Adrenal gland (tissue), 12 donors: ENCODE data around the gene FSTL5. TPM values are rescaled to one million over a fixed set of nuclear protein-coding genes. Genes with fewer than 3 reads are reported as not detected.

ENCODE experiments used
- DNase-seq, 7 donors: peaks; one replicate each; pipeline ENCODE4 v3.0.0-alpha.2; 2019 to 2020
- H3K27ac ChIP-seq, 5 donors: fragments of 200-600 bp; sonication (generic) in 4 of 5; 1 replicate in 3 of 5; 2 replicates in 2 of 5; pipeline versions ENCODE4 v1.5.1 to v1.8.0; 2016 to 2020; ENCODE audit warnings: mild to moderate bottlenecking in 1 of 5
- H3K27me3 ChIP-seq: fragments of 200-600 bp; 2 replicates; pipeline ENCODE4 v1.8.0; 2021
- H3K36me3 ChIP-seq, 2 donors: fragments of 200-600 bp; replicated peaks in 1 of 2; 1 replicate in 1 of 2; 2 replicates in 1 of 2; pipeline versions ENCODE4 v1.5.1 to v1.8.0; 2018 to 2022
- H3K4me1 ChIP-seq, 2 donors: fragments of 200-600 bp; replicated peaks in 1 of 2; 1 replicate in 1 of 2; 2 replicates in 1 of 2; pipeline versions ENCODE4 v1.5.1 to v1.8.0; 2018 to 2021
- H3K4me3 ChIP-seq, 4 donors: fragments of 200-600 bp; sonication (generic) in 3 of 4; one replicate each; pipeline ENCODE4 v1.5.1; 2016 to 2018
- H3K9me3 ChIP-seq, 3 donors: fragments of 200-600 bp; sonication (generic) in 1 of 3; replicated peaks in 1 of 3; 1 replicate in 2 of 3; 2 replicates in 1 of 3; pipeline versions ENCODE4 v1.5.1 to v1.8.0; 2016 to 2021
- CTCF ChIP-seq, 6 experiments: fragments of 450-650 bp in 4 of 6; fragments of 200-600 bp in 2 of 6; sonication (generic) in 1 of 6; IDR thresholded peaks; 1 replicate in 5 of 6; 2 replicates in 1 of 6; pipeline versions ENCODE4 v1.5.1 to v1.8.0; 2016 to 2021; ENCODE audit warnings: antibody characterized with exemption in 6 of 6, mild to moderate bottlenecking in 2 of 6, moderate library complexity in 1 of 6
- POLR2A ChIP-seq, 2 donors: fragments of 450-650 bp; IDR thresholded peaks; one replicate each; pipeline ENCODE4 v1.6.1; 2017; ENCODE audit warnings: antibody characterized with exemption in 2 of 2, mild to moderate bottlenecking in 2 of 2, moderate library complexity in 1 of 2
- WGBS, 4 donors: extraction: QIAGEN DNeasy Blood & Tissue Kit in 2 of 4; methylation state at CpG; one replicate each; pipeline versions ENCODE4 v1.1.5 to v1.1.7; 2013 to 2017; 5-methylcytosine and 5-hydroxymethylcytosine counted together
- intact Hi-C, 2 donors: fragments of 100-400 bp; cut with DNase I; formaldehyde crosslinking; loops; one replicate each; pipeline versions ENCODE4 v1.14.1 to v1.15.0; 2022 to 2023
- polyA plus RNA-seq, 3 donors: library from polyadenylated mRNA; stranded (reverse); fragments of 200-250 nt in 2 of 3; fragments of 350-450 nt in 1 of 3; fragmentation: Illumina TruSeq in 1 of 3; extraction: RNeasy Lipid Tissue Mini Kit (QIAGEN cat#74804) in 1 of 3; gene quantifications; one replicate each; pipeline ENCODE4 v1.2.3, GENCODE V29; 2013 to 2014
- total RNA-seq, 9 donors: library from RNA; depleted of rRNA in 4 of 9; stranded (reverse); fragments of >200 nt in 4 of 9; fragments of 120-200 nt in 1 of 9; fragmentation: NEBNext Ultra II Directional in 1 of 9; extraction: Animal tissue kit (Norgen Biotek cat#: 25700) in 1 of 9; gene quantifications; one replicate each; pipeline versions ENCODE4 v1.1.0 to v1.2.4, GENCODE V29; 2013 to 2023
- donor health status: healthy with polysubstance abuse.
- donor health status: Bipolar disorder and iron deficiency.
- donor health status: DM: yes; HTN: yes; CAD: no.
- donor health status: DM: no; HTN: no; CAD: no.
- donor health status: DM: no; HTN: no; CAD: no.
- donor health status: DM: yes; HTN: yes; CAD: no.

The FSTL5 gene
- total and polyA plus RNA-seq, 12 donors, result 0.10 to 7.7 (median 0.64) TPM; not detected in 3

GRCh38 chr4:161577579-161578301, 586.1 kb downstream of the FSTL5 start:
- no peak for DNase-seq
- Histone ChIP-seq H3K4me1 (no peaks in the 10 kb centered on the region), H3K9me3 (peaks cover 0 to 12% (median 0%) of the 10 kb centered on the region in 3 donors), H3K27me3 (no peaks in the 10 kb centered on the region), H3K36me3 (no peaks in the 10 kb centered on the region), H3K4me3 (peak overlapping the region in 1 of 4 donors; percentile 21), H3K27ac (peak overlapping the region in 3 of 5 donors; percentile 51 to 55 (median 52))
- TF ChIP-seq POLR2A (IDR thresholded peaks at IDR 0.05) (peak in 1 of 2 donors; percentile 25), CTCF (IDR thresholded peaks at IDR 0.05) (no peak)
- WGBS, 4 donors, result 25 to 41% (median 32%) methylated on average over 6 of the region's 6 CpGs
- intact Hi-C loops, result no loop called here

DNA sequence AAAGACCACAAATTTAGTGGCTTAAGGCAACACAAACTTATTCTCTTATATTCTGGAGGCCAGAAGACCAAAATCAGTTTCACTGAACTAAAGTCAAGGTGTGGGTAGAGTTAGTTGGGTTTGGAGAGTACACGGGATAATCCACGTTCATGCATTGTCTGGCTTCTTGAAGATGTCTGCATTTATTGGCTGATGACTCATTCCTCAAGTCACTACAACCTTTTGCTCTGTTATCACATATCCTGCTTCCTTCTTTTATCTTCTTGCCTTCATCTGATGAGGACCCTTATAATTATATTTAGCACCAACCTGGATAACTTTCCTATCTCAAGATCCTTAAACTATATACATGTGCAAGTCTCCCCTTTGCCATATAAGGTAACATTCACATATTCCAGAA, 590.0 kb downstream of the FSTL5 start:
- no peak for TF ChIP-seq POLR2A (IDR thresholded peaks at IDR 0.05)
- no peak for TF ChIP-seq CTCF (IDR thresholded peaks at IDR 0.05)
- Histone ChIP-seq H3K27ac (no peak overlapping the region), H3K9me3 (peaks cover 0 to 3% (median 0%) of the 10 kb centered on the region in 3 donors), H3K36me3 (no peaks in the 10 kb centered on the region), H3K4me1 (no peaks in the 10 kb centered on the region), H3K4me3 (no peak overlapping the region), H3K27me3 (no peaks in the 10 kb centered on the region)
- intact Hi-C loops, result no loop called here
- WGBS, 4 donors, result 64 to 88% (median 65%) methylated on average over 2 of the region's 2 CpGs
- no peak for DNase-seq

DNA sequence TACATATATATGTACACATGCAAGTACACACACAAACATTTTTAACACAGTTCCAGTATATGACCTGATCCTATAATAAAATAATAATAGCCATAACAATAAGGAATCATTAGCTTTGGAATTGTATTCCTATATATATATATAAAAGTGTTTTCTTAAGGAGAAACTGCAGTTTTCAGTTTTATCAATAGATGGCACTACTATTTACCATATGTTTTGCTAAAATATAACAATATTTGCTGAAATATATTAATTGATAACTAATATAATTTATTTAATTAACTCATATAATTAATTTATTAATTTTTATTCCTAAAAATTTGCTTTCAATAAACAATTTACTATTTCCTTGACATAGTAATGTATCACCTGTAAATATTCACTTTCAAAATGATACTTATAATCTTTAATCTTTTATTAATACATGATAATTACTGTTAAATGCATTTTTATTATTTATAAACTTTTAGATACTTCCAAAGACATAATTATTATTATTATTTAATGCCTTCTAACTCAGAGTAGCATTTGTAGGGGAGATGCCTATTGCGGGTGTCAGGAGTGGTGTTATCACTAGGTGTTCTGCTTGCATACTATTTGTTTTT, 599.5 kb downstream of the FSTL5 start:
- intact Hi-C loops, result no loop called here
- Histone ChIP-seq H3K9me3 (no peaks in the 10 kb centered on the region), H3K4me3 (no peak overlapping the region), H3K4me1 (no peaks in the 10 kb centered on the region), H3K27me3 (no peaks in the 10 kb centered on the region), H3K36me3 (no peaks in the 10 kb centered on the region), H3K27ac (no peak overlapping the region)
- no peak for DNase-seq
- TF ChIP-seq CTCF (IDR thresholded peaks at IDR 0.05) (peak in 4 of 6 experiments; percentile 17 to 54 (median 33)), POLR2A (IDR thresholded peaks at IDR 0.05) (no peak)
- WGBS, 4 donors, result 91 to 98% (median 95%) methylated on average over 1 of the region's 1 CpG

DNA sequence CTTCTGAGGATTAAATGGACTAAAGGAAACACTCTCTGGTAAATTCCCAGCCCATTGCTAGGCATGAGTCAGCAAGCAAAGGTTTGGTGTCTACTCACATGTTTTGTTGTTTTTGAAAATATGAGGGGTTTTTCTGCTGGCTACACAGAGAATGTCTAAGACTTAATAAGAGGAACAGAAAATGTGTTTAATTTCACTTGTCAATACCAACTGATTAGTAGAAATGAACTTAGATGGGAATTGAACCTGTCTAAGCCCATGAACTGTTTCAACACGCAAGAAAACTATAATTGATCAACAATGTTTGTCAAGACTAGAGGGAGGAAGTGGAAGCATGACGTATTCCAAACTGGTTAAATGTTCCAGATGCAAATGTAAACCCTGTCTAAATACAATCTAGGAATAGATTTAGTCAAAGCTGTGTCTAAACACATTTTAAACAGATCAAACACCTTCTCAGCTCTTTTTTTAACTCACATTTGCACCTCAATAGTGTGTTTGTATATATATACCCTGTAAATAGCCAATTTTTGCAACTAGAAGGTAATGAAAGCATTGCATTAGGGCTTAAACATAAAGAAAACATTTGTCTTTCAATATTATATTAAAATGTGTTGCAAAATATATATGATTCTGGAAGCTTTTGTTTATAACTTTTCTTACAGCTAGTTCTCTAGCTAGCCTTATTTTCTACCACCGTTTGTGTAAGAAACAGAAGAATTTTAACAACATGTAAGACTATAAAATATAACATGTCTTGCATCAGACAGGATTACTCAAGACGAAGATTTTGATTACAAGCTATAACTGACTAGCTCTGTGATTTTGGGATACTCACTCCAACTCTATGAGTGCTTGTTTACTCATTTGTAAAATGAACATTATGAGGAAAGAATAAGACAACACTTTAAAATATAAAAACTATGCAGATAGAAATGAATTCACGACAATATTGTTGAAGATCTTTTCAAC, 607.8 kb downstream of the FSTL5 start:
- DNase-seq, result no peak
- Histone ChIP-seq H3K4me1 (no peaks in the 10 kb centered on the region), H3K27ac (no peak overlapping the region), H3K9me3 (no peaks in the 10 kb centered on the region), H3K4me3 (no peak overlapping the region), H3K27me3 (no peaks in the 10 kb centered on the region), H3K36me3 (no peaks in the 10 kb centered on the region)
- 60 to 70% (median 65%) methylated on average over 5 of the region's 5 CpGs for WGBS, 4 donors
- TF ChIP-seq CTCF (IDR thresholded peaks at IDR 0.05), result no peak
- TF ChIP-seq POLR2A (IDR thresholded peaks at IDR 0.05), result no peak
- intact Hi-C loops, result no loop called here
